H9 (cell line): ENCODE measurements around the gene OLR1. TPM values are rescaled to one million over a fixed set of nuclear protein-coding genes. Genes with fewer than 3 reads are reported as not detected.

ENCODE experiments used
- DNase-seq: peaks from one replicate; pipeline ENCODE4 v3.0.0-alpha.2; 2017
- H2AFZ ChIP-seq: one replicate; pipeline ENCODE4 v1.6.1; 2013; ENCODE audit warnings: mild to moderate bottlenecking, low read length, control low read depth, moderate library complexity
- H2AK5ac ChIP-seq: 2 replicates; pipeline ENCODE4 v1.6.1; 2013; ENCODE audit warnings: low read length, control low read depth, mixed read lengths; ENCODE audit not compliant: insufficient read length
- H2BK120ac ChIP-seq: one replicate; pipeline ENCODE4 v1.6.1; 2013; ENCODE audit warnings: low read depth, mild to moderate bottlenecking, low read length, control low read depth, inconsistent platforms; ENCODE audit not compliant: poor library complexity, severe bottlenecking
- H2BK12ac ChIP-seq: 2 replicates; pipeline ENCODE4 v1.6.1; 2013; ENCODE audit warnings: low read length, control low read depth, mixed read lengths, low read depth; ENCODE audit not compliant: insufficient read length
- H2BK15ac ChIP-seq: 2 replicates; pipeline ENCODE4 v1.6.1; 2013; ENCODE audit warnings: low read depth, low read length, control low read depth
- H2BK20ac ChIP-seq: one replicate; pipeline ENCODE4 v1.6.1; 2013; ENCODE audit warnings: low read depth, mild to moderate bottlenecking, low read length, control low read depth, inconsistent platforms; ENCODE audit not compliant: poor library complexity, severe bottlenecking
- H2BK5ac ChIP-seq: 2 replicates; pipeline ENCODE4 v1.6.1; 2013; ENCODE audit warnings: low read length, control low read depth, mixed read lengths; ENCODE audit not compliant: insufficient read length
- H3K14ac ChIP-seq: 2 replicates; pipeline ENCODE4 v1.6.1; 2013; ENCODE audit warnings: low read length, control low read depth; ENCODE audit not compliant: insufficient read depth
- H3K18ac ChIP-seq: 2 replicates; pipeline ENCODE4 v1.6.1; 2013; ENCODE audit warnings: low read depth, mild to moderate bottlenecking, mixed read lengths, low read length, control low read depth; ENCODE audit not compliant: insufficient read length
- H3K23ac ChIP-seq: 2 replicates; pipeline ENCODE4 v1.6.1; 2013; ENCODE audit warnings: low read length, control low read depth, mixed read lengths, low read depth; ENCODE audit not compliant: insufficient read length
- H3K23me2 ChIP-seq: 2 replicates; pipeline ENCODE4 v1.6.1; 2013; ENCODE audit warnings: low read depth, mild to moderate bottlenecking, mixed read lengths, low read length, control low read depth; ENCODE audit not compliant: insufficient read length, poor library complexity, severe bottlenecking
- H3K27ac ChIP-seq: 2 replicates; pipeline ENCODE4 v1.5.1; 2013; ENCODE audit warnings: low read length, control low read depth, mixed read lengths, low read depth; ENCODE audit not compliant: insufficient read length
- H3K27me3 ChIP-seq: 2 replicates; pipeline ENCODE4 v1.6.1; 2013; ENCODE audit warnings: low read length, control low read depth, inconsistent platforms; ENCODE audit not compliant: insufficient read depth
- H3K4ac ChIP-seq: 2 replicates; pipeline ENCODE4 v1.6.1; 2013; ENCODE audit warnings: low read depth, mild to moderate bottlenecking, control low read depth, inconsistent platforms, low read length, moderate library complexity
- H3K4me1 ChIP-seq: 2 replicates; pipeline ENCODE4 v1.6.1; 2013; ENCODE audit warnings: low read length, control low read depth, inconsistent platforms; ENCODE audit not compliant: insufficient read depth
- H3K4me2 ChIP-seq: 2 replicates; pipeline ENCODE4 v1.6.1; 2013; ENCODE audit warnings: low read length, control low read depth, mixed read lengths; ENCODE audit not compliant: insufficient read length, insufficient read depth
- H3K56ac ChIP-seq: 2 replicates; pipeline ENCODE4 v1.6.1; 2013; ENCODE audit warnings: low read depth, mild to moderate bottlenecking, mixed read lengths, low read length, control low read depth; ENCODE audit not compliant: insufficient read length
- H3K79me1 ChIP-seq: 2 replicates; pipeline ENCODE4 v1.6.1; 2013; ENCODE audit warnings: low read depth, mild to moderate bottlenecking, moderate library complexity, low read length, control low read depth, inconsistent platforms; ENCODE audit not compliant: insufficient read depth, poor library complexity, severe bottlenecking
- H3K79me2 ChIP-seq: 2 replicates; pipeline ENCODE4 v1.6.1; 2013; ENCODE audit warnings: low read length, control low read depth, inconsistent platforms; ENCODE audit not compliant: insufficient read depth
- H3K9ac ChIP-seq: 2 replicates; pipeline ENCODE4 v1.6.1; 2013; ENCODE audit warnings: low read length, control low read depth, mixed read lengths; ENCODE audit not compliant: insufficient read length; ENCODE audit errors: extremely low read depth
- H3K9me3 ChIP-seq: one replicate; pipeline ENCODE4 v1.6.1; 2013; ENCODE audit warnings: low read depth, low read length, inconsistent platforms; ENCODE audit not compliant: control insufficient read depth
- H3T11ph ChIP-seq: one replicate; pipeline ENCODE4 v1.6.1; 2013; ENCODE audit warnings: mild to moderate bottlenecking, low read length, control low read depth, inconsistent platforms
- H4K20me1 ChIP-seq: one replicate; pipeline ENCODE4 v1.6.1; 2013; ENCODE audit not compliant: control insufficient read depth, insufficient read length, insufficient read depth
- H4K5ac ChIP-seq: 2 replicates; pipeline ENCODE4 v1.6.1; 2013; ENCODE audit warnings: low read depth, mild to moderate bottlenecking, mixed read lengths, low read length, control low read depth; ENCODE audit not compliant: insufficient read length
- H4K8ac ChIP-seq: replicated peaks from 2 replicates; pipeline ENCODE4 v1.6.1; 2013; ENCODE audit warnings: low read length, control low read depth, mixed read lengths, low read depth; ENCODE audit not compliant: insufficient read length
- H4K91ac ChIP-seq: 2 replicates; pipeline ENCODE4 v1.6.1; 2013; ENCODE audit warnings: low read depth, mild to moderate bottlenecking, moderate library complexity, mixed read lengths, low read length, control low read depth; ENCODE audit not compliant: insufficient read length
- H3K27ac Mint-ChIP-seq, 3 experiments: 2 replicates in 2 of 3; 3 replicates in 1 of 3; pipeline ENCODE4 v1.8.0; 2020 to 2021; ENCODE audit warnings: mixed read lengths in 3 of 3, mild to moderate bottlenecking in 1 of 3, moderate library complexity in 1 of 3
- H3K27me3 Mint-ChIP-seq: 2 replicates; pipeline ENCODE4 v1.8.0; 2021; ENCODE audit warnings: low read depth, mild to moderate bottlenecking, moderate library complexity, mixed read lengths
- H3K36me3 Mint-ChIP-seq, 3 experiments: 2 replicates in 2 of 3; 3 replicates in 1 of 3; pipeline ENCODE4 v1.8.0; 2020 to 2021; ENCODE audit warnings: low read depth in 3 of 3, mixed read lengths in 3 of 3; ENCODE audit not compliant: insufficient read depth in 1 of 3
- H3K4me1 Mint-ChIP-seq, 2 experiments: 2 replicates each; pipeline ENCODE4 v1.8.0; 2020; ENCODE audit warnings: mixed read lengths in 2 of 2
- H3K4me3 Mint-ChIP-seq, 2 experiments: 2 replicates in 1 of 2; 3 replicates in 1 of 2; pipeline ENCODE4 v1.8.0; 2020 to 2021; ENCODE audit warnings: mild to moderate bottlenecking in 2 of 2, mixed read lengths in 2 of 2, moderate library complexity in 1 of 2
- H3K9me3 Mint-ChIP-seq, 2 experiments: 2 replicates in 1 of 2; 3 replicates in 1 of 2; pipeline ENCODE4 v1.8.0; 2020; ENCODE audit warnings: mild to moderate bottlenecking in 2 of 2, mixed read lengths in 2 of 2, moderate library complexity in 1 of 2
- CTCF ChIP-seq: fragments of 200-600 bp; sonication (generic); conservative IDR thresholded peaks from 3 replicates; pipeline ENCODE4 v1.8.0; 2021; ENCODE audit warnings: antibody characterized with exemption, mild to moderate bottlenecking
- WGBS: extraction: QIAGEN DNeasy Blood & Tissue Kit; methylation state at CpG from one replicate; pipeline ENCODE4 v1.1.7; 2013; ENCODE audit warnings: missing lambda C conversion rate, low lambda C conversion rate, mixed read lengths; ENCODE audit not compliant: insufficient read length; ENCODE audit errors: extremely low coverage; 5-methylcytosine and 5-hydroxymethylcytosine counted together
- total RNA-seq: library from RNA; stranded (reverse); gene quantifications from 2 replicates; pipeline ENCODE4 v1.2.1, GENCODE V29; 2021

Gene OLR1
- total RNA-seq, 1 experiment from 2014 or later = not detected

GRCh38 chr12:10207136-10207535, 35.2 kb upstream of the OLR1 start:
- Histone ChIP-seq H2AFZ (no peak overlapping the region), H3K23me2 (no peaks in the 10 kb centered on the region), H2BK5ac (no peak overlapping the region), H3K4me1 (peaks cover 8% of the 10 kb centered on the region; the same call in 1 of the 2 replicates), H3K9me3 (no peaks in the 10 kb centered on the region), H2BK20ac (no peak overlapping the region), H3K27ac (no peak overlapping the region), H2BK15ac (no peak overlapping the region), H3K23ac (no peak overlapping the region), H2BK120ac (no peak overlapping the region), H3K14ac (no peak overlapping the region), H3K4ac (no peak overlapping the region), H3K18ac (no peak overlapping the region), H3K79me2 (no peaks in the 10 kb centered on the region), H3K56ac (no peak overlapping the region), H4K91ac (no peak overlapping the region), H4K8ac (no peak overlapping the region), H3K9ac (no peak overlapping the region), H4K20me1 (no peaks in the 10 kb centered on the region), H2AK5ac (no peak overlapping the region), H3K4me2 (no peak overlapping the region), H3T11ph (no peak overlapping the region), H3K27me3 (no peaks in the 10 kb centered on the region), H3K79me1 (no peaks in the 10 kb centered on the region), H2BK12ac (no peak overlapping the region), H4K5ac (no peak overlapping the region)
- H3K27me3 Mint-ChIP-seq = no peaks in the 10 kb centered on the region; the same call in 1 of the 2 replicates
- TF ChIP-seq CTCF = no peak
- H3K27ac Mint-ChIP-seq = no peak overlapping the region
- WGBS = no CpG with 5 or more reads among the region's 2 CpGs
- no peak for DNase-seq
- H3K36me3 Mint-ChIP-seq = no peaks in the 10 kb centered on the region
- no peak overlapping the region for H3K4me3 Mint-ChIP-seq
- peaks cover 23 to 28% of the 10 kb centered on the region in 2 experiments for H3K4me1 Mint-ChIP-seq
- no peaks in the 10 kb centered on the region; a peak in 1 of 5 replicates for H3K9me3 Mint-ChIP-seq
